ENCODE measurements around the gene TMC8. TPM values are rescaled to one million over a fixed set of nuclear protein-coding genes. Genes with fewer than 3 reads are reported as not detected.

Gene TMC8
- total and polyA plus RNA-seq, 2 donors (not counting 3 experiments of a cell fraction or from before 2014, with no cell fraction given): 0.07 to 1.3 TPM

GRCh38 chr17:78111727-78112517, 18.6 kb upstream of the TMC8 start:
- Histone ChIP-seq H3K4me3 (replicated peaks in 1 of 3; ENCODE audit: insufficient read depth in 1 of 3, low read depth in 1 of 3, low read length in 3 of 3) (no peak overlapping the region), H3K27ac (ENCODE audit: insufficient read depth, low read depth, low read length) (no peak overlapping the region), H3K4me2 (ENCODE audit: insufficient read depth, low read length) (no peak overlapping the region), H3K9ac (replicated peaks; ENCODE audit: extremely low read depth, insufficient read depth, low read length) (no peak overlapping the region), H3K36me3 (ENCODE audit: control insufficient read depth in 2 of 2, extremely low read depth in 1 of 2, insufficient read depth in 2 of 2, low read length in 2 of 2) (peaks cover 0 to 6% of the 10 kb centered on the region in 2 experiments), H4K20me1 (replicated peaks; ENCODE audit: control insufficient read depth, extremely low read depth, insufficient read depth, low read length) (no peaks in the 10 kb centered on the region), H3K9me1 (replicated peaks; ENCODE audit: control insufficient read depth, extremely low read depth, insufficient read depth, low read length) (no peaks in the 10 kb centered on the region), H3K9me3 (replicated peaks; ENCODE audit: control insufficient read depth, insufficient read depth, low read length) (no peaks in the 10 kb centered on the region), H3K79me2 (ENCODE audit: control insufficient read depth, insufficient read depth, low read length) (no peaks in the 10 kb centered on the region), H3K27me3 (ENCODE audit: control insufficient read depth in 2 of 2, insufficient read depth in 2 of 2, low read length in 2 of 2) (no peaks in the 10 kb centered on the region), H3K4me1 (ENCODE audit: control insufficient read depth, extremely low read depth, insufficient read depth, low read length) (no peaks in the 10 kb centered on the region), H2AFZ (ENCODE audit: low read depth, low read length) (no peak overlapping the region)
- BruUV-seq (replicated peaks): no TSS peak
- FAIRE-seq: no peak
- no peak for DNase-seq (ENCODE audit: low read depth, low spot score)
- dilution Hi-C loops (cut with MboI; ENCODE audit: extremely low pct_ligation_motif_present, low sequenced_read_pairs): no loop called here
- TF ChIP-seq POLR2AphosphoS5 (IDR thresholded peaks at IDR 0.05; ENCODE audit: insufficient read depth, low read depth, low read length): no peak
- no peak for TF ChIP-seq CTCF (IDR thresholded peaks at IDR 0.05; ENCODE audit: extremely low read depth in 1 of 2, insufficient read depth in 1 of 2, low read depth in 1 of 2, low read length in 2 of 2)
- no peak for TF ChIP-seq MAX (IDR thresholded peaks at IDR 0.05; ENCODE audit: insufficient read depth, insufficient read length)
- no peak for TF ChIP-seq GATA2 (IDR thresholded peaks at IDR 0.05; ENCODE audit: insufficient read depth, insufficient read length, low read depth, low read length)
- TF ChIP-seq MYC (IDR thresholded peaks at IDR 0.05; ENCODE audit: low read depth, low read length): no peak
- no peak for TF ChIP-seq FOS (IDR thresholded peaks at IDR 0.05; ENCODE audit: borderline replicate concordance, insufficient read depth, low read length)
- TF ChIP-seq JUN (IDR thresholded peaks at IDR 0.05; ENCODE audit: borderline replicate concordance, insufficient read depth, insufficient read length, low read depth): no peak
- TF ChIP-seq EZH2 (IDR thresholded peaks at IDR 0.05; ENCODE audit: borderline replicate concordance, low read depth, low read length, severe bottlenecking): no peak
- TF ChIP-seq POLR2A (IDR thresholded peaks at IDR 0.05; ENCODE audit: low read depth, low read length): no peak
- POLR2A ChIA-PET: interaction anchor here (0.6 kb wide), 1 partner anchor 37 kb away, joined by 6 read pairs; no protein-coding TSS in a partner anchor
- intact Hi-C loops (cut with micrococcal nuclease): loop anchor here (1.0 kb wide), 3 partner anchors 22 to 139 kb away; no protein-coding TSS in a partner anchor
- CTCF ChIA-PET: interaction anchor here (1.1 to 3.7 kb wide), 13 partner anchors 15 to 139 kb away, joined by 3 to 55 read pairs (median 10); partner anchors contain the start of gene TMC6
